SJSA1 (cell line): Measurements from ENCODE around the gene RCAN1. TPM values are rescaled to one million over a fixed set of nuclear protein-coding genes. Genes with fewer than 3 reads are reported as not detected.
"Not testable (repeated sequence)": the region's sequence is repeated elsewhere in the genome, so short reads cannot be mapped to it uniquely, and the experiment has no call there.

Source experiments
- DNase-seq, 2 experiments: peaks; one replicate each; pipeline ENCODE4 v3.0.0-alpha.2; 2015 to 2020; ENCODE audit warnings: low spot score in 2 of 2, low read depth in 1 of 2
- H3K27ac ChIP-seq: fragments of 250-450 bp; sonication (Bioruptor Pico); 2 replicates; pipeline ENCODE4 v1.5.1; 2020; ENCODE audit warnings: mild to moderate bottlenecking, moderate library complexity
- H3K27me3 ChIP-seq: fragments of 250-450 bp; sonication (Bioruptor Pico); replicated peaks from 2 replicates; pipeline ENCODE4 v1.5.1; 2020; ENCODE audit warnings: mild to moderate bottlenecking, moderate library complexity
- H3K36me3 ChIP-seq: fragments of 250-450 bp; sonication (Bioruptor Pico); 2 replicates; pipeline ENCODE4 v1.5.1; 2020; ENCODE audit warnings: mild to moderate bottlenecking
- H3K4me1 ChIP-seq: fragments of 250-450 bp; sonication (Bioruptor Pico); replicated peaks from 2 replicates; pipeline ENCODE4 v1.6.1; 2021; ENCODE audit warnings: mild to moderate bottlenecking
- H3K4me3 ChIP-seq: fragments of 250-450 bp; sonication (Bioruptor Pico); 2 replicates; pipeline ENCODE4 v1.5.1; 2020; ENCODE audit warnings: mild to moderate bottlenecking
- H3K9me3 ChIP-seq: fragments of 250-450 bp; sonication (Bioruptor Pico); replicated peaks from 2 replicates; pipeline ENCODE4 v1.5.1; 2020; ENCODE audit warnings: mild to moderate bottlenecking
- total RNA-seq: library from RNA; depleted of rRNA; stranded (reverse); fragments of >200 nt; shearing (Covaris generic); gene quantifications from 2 replicates; pipeline ENCODE4 v1.2.3, GENCODE V29; 2014; rRNA removed

Gene RCAN1
- total RNA-seq, 1 experiment from 2014 or later = 132 TPM

DNA sequence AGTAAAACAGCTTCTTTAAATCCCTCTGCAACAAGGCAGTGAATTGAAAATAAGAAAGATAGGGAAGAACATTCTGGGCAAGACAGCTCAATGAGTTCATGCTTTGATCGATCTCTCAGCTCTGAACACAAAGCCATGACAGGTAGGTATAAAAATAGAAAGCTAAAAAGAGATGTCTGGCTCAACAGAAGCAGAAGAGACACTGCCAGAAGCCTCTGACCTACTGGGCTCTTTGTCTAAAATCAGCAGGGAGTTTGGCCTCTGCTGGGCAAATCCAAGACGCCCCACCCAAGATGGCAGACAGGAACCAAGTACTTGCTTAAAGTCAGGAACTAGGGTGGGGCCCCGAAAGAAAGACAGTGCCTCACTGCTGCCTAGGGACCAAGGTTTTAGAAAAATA lies 147.6 kb downstream of the RCAN1 start:
- H3K27me3 ChIP-seq, H3K36me3 ChIP-seq, H3K27ac ChIP-seq, H3K9me3 ChIP-seq, H3K4me1 ChIP-seq, H3K4me3 ChIP-seq, DNase-seq: not testable (repeated sequence)

Other genes with a start within 250 kb of the RCAN1 start
- 2.0 and 7.8 TPM in 2 replicates for gene SMIM11, start 239.6 kb downstream of the RCAN1 start, total RNA-seq
- not detected in 2 replicates for gene SMIM34, start 191.2 kb downstream of the RCAN1 start, total RNA-seq
- 0.16 and 2.2 TPM in 2 replicates for gene KCNE1, start 102.9 kb downstream of the RCAN1 start, total RNA-seq
- not detected in 2 replicates for gene CLIC6, start 53.9 kb upstream of the RCAN1 start, total RNA-seq